22Rv1 (cell line): Measurements from ENCODE around the gene DLL3.

Source experiments
- ZFX ChIP-seq: fragments of 450-650 bp; IDR thresholded peaks from 2 replicates; pipeline ENCODE4 v1.6.1; 2017; ENCODE audit warnings: antibody characterized with exemption, borderline replicate concordance
- TF ChIP-seq, protein P1 (sequence below): fragments of 450-650 bp; IDR thresholded peaks from 2 replicates; pipeline ENCODE4 v1.5.1; 2017; ENCODE audit warnings: mild to moderate bottlenecking

GRCh38 chr19:39475748-39476147 is 23.0 kb upstream of the DLL3 start:
- TF ChIP-seq, protein P1, sequence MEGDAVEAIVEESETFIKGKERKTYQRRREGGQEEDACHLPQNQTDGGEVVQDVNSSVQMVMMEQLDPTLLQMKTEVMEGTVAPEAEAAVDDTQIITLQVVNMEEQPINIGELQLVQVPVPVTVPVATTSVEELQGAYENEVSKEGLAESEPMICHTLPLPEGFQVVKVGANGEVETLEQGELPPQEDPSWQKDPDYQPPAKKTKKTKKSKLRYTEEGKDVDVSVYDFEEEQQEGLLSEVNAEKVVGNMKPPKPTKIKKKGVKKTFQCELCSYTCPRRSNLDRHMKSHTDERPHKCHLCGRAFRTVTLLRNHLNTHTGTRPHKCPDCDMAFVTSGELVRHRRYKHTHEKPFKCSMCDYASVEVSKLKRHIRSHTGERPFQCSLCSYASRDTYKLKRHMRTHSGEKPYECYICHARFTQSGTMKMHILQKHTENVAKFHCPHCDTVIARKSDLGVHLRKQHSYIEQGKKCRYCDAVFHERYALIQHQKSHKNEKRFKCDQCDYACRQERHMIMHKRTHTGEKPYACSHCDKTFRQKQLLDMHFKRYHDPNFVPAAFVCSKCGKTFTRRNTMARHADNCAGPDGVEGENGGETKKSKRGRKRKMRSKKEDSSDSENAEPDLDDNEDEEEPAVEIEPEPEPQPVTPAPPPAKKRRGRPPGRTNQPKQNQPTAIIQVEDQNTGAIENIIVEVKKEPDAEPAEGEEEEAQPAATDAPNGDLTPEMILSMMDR, result no peak
- no peak for TF ChIP-seq ZFX
